SKM-1 (cell line): ENCODE results near the gene KLC1.
A peak's percentile ranks its signal among the peaks of the same experiment; 100 is the strongest.
"Not testable (repeated sequence)": the region's sequence is repeated elsewhere in the genome, so short reads cannot be mapped to it uniquely, and the experiment has no call there.

Source experiments
- DNase-seq: peaks from one replicate; lab custom pipeline; 2025; ENCODE audit not compliant: unreplicated experiment; lab: John Stamatoyannopoulos, UW

The KLC1 gene

DNA sequence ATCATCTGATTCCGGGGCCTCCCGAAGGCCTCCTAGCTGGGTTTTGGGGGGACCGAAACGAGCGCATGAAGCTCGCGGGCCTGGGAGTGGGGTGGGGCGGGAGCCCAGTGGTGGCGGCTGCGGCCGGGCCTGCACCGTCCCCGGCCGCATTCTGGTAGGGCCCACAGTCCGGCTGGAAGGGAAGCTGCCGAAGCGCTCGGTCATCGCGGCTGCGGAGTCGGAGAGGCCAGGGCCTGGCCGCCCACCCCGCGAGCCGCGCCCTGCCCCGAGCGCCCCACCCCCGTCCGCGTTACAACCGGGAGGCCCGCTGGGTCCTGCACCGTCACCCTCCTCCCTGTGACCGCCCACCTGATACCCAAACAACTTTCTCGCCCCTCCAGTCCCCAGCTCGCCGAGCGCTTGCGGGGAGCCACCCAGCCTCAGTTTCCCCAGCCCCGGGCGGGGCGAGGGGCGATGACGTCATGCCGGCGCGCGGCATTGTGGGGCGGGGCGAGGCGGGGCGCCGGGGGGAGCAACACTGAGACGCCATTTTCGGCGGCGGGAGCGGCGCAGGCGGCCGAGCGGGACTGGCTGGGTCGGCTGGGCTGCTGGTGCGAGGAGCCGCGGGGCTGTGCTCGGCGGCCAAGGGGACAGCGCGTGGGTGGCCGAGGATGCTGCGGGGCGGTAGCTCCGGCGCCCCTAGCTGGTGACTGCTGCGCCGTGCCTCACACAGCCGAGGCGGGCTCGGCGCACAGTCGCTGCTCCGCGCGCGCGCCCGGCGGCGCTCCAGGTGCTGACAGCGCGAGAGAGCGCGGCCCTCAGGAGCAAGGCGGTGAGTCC is at the start of gene KLC1:
Gene KLC1, plus strand, starts transcription at position 528 of the 819 bp plus-strand sequence. CDS start 25,354 bp downstream, outside the sequence.
- DNase-seq: no peak

DNA sequence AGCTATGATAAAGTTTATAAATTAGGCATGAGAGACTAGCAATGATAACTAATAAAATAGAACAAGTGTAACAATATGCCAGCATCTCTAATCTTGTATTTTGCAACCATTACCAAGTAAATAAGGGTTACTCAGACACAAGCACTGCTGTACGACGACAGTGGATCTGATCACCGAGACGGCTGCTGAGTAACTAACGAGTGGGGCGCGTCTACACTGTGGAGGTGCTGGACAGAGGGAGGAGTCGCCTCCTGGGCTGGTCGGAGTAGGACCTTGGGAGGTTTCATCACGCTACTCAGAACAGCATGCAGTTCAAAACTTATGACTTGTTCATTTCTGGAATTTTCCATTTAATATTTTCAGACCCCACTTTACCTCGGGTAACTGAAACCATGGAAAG is 47.8 kb upstream of the KLC1 start:
- DNase-seq: no peak

DNA sequence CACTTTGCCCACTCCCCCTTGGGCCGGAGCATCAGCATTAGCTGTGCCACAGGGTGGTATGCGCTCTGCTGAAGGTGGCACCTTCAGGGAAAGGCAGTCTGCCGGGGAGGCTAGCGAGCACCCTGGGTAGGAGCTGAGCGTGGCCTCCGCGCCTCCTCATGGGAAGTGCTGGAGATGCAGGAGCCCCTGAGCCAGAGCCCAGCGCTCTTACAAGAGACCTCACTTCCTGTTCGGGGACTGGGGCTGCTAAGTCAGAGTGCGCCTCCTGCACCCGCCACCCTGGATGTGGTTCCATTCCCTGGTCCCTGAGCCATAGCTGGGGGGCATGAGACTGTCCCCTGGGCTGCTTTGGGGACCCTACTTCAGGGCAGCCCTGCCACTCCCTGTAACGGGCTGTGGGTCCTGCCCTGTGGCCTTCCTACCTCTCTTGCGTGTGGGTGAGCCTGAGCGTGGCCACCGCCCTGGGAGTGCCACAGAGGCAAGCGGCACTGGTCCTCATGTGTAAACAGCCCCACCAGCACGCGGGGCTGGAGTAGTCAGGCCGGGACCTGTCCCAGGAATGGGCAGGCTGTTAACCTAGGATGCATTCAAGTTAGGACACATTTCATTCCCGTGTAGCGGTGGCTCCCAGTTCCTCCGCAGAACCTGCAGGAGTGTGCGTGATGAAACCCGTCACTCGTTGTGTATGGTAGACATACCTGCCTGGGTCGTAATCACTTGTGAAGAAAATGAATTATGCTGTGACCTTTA is 46.9 kb upstream of the KLC1 start:
- no peak for DNase-seq

GRCh38 chr14:103584326-103584915 is 44.6 kb upstream of the KLC1 start:
- DNase-seq: no peak

- DNase-seq: no peak
Measured at GRCh38 chr14:103593577-103593976, 35.4 kb upstream of the KLC1 start.

GRCh38 chr14:103594265-103594664 is 34.7 kb upstream of the KLC1 start:
- DNase-seq: no peak

DNA sequence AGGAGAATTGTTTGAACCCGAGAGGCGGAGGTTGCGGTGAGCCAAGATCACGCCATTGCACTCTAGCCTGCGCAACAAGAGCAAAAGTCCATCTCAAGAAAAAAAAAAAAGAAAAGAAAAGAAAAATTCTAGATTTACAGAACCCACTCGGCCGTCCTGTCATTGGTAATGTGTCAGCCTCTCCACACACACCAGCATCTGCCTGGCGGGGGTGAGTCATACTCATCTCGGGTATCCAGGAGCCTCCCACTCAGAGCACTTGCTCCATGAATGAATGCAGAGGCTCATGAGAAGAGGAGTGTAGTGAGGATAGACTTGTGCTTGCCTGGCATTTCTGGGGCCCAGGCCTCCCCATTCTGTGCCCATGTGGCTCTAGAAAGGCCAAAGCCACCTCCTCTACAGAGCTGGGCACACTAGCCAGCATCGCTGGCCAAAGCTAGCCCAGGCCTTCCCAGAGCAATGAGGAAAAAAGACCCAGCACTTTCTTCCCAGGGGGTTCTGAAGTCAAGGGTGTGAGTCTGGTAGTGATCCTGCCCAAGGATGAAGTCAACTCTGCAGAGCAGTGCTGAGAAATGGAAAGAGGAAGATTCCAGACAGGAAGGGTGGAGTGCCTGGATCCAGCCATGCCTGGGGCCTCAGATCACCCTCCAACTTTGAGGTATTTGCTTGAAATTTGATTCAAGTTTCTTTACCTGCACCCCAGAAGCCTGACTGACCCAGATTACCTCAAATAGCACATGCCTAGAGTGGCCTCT is 31.2 kb upstream of the KLC1 start:
- no peak for DNase-seq

- DNase-seq: no peak
Measured at GRCh38 chr14:103600503-103600902, 28.5 kb upstream of the KLC1 start.

DNA sequence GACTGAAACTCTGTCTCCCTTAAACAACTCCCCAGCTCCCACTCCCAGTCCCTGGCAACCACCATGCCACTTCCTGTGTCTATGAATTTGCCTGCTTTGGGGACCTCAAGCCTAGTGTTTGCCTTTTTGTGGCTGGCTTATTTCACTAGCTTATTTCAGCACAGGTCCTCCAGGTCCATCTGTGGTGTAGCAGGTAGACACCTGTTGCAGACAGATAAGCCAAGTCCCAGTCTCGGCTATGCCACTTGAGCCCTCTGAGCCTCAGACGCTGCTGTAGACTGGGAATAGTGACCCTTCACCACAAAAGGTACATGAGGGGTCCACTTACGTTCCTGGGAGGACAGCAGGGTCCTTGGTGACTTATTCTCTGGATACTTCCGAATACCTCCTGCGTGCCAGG is 24.4 kb upstream of the KLC1 start:
- DNase-seq: no peak

DNA sequence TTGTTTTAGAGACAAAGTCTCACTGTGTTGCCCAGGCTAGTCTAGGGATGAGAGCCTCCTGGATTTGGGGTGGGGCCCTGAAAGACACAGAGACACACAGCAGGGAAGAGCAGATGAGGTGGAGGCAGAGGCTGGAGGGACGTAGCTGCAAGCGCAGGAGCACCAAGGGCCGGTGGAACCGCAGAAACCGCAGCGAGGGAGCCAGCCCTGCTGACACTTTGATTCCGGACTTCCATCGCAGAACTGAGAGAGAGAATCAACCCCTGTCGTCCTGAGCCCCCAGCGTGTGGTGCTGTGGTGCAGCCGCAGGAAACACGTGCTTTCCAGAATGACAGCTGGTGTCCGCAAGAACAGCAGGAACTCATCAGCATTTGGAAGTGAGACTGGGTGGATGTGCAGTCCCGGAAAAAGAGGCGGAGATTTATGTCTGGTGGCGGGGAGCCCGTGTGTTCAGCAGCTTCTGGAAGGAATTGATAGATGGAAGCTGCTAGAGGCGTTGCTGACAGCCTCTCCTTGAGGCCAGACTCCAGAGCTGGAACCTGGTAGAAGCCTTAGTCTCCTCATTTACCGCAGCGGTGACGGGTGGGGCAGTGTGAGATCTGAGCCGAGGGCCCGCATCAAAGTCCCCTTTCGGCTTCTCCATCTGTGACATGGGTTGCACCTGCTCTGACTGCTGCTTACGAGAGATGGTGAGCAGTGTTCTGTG is 21.9 kb upstream of the KLC1 start:
- DNase-seq: peak; percentile 14

- DNase-seq: no peak
Measured at GRCh38 chr14:103607822-103608221, 21.2 kb upstream of the KLC1 start.

DNA sequence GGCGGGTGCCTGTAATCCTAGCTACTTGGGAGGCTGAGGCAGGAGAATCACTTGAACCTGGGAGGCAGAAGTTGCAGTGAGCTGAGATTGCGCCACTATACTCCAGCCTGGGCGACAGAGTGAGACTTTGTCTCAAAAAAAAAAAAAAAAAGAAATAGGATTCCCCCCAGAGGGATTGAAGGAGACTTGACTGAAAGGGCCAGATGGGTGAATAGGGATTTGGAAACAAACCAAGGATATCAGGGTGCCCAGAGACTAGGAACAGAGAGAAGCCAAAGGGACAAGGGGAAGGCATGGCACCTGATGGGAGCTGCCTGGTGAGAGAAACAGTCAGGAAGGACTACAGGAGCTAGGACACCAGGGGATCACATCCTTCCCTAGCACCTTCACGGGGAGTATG is 19.9 kb upstream of the KLC1 start:
- DNase-seq: not testable (repeated sequence)

GRCh38 chr14:103611215-103611614 is 17.8 kb upstream of the KLC1 start:
- no peak for DNase-seq

GRCh38 chr14:103613517-103613916 is 15.5 kb upstream of the KLC1 start:
- no peak for DNase-seq

DNA sequence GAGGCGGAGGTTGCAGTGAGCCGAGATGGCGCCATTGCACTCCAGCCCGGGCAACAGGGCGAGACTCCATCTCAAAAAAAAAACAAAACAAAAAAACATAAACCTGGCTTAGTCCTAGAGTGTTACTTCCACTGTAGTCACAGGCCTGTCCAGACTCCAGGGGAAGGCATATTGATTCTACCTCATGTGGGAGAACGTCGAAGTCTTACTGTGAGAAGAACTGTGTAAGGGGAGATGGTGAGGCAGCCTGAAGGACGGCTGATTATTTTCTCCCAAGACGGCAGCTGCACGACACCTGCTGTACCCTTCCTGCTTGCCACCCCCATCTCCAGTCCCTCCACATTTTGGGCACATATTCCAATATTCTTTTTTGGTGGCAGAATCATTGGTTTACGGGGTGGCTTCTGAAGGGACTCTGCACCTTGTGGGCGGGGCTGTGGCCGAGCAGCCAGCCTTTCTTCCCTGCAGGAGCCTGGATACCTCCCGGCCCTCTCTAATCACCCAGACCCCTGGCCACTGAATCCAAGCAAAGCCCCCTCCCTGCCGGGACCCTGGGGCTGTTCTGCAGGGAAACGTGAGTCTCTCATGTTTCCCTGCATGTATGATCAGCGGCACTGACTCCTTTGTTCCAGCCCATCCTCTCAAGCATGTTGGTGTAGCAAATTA is 12.2 kb upstream of the KLC1 start:
- DNase-seq: no peak

DNA sequence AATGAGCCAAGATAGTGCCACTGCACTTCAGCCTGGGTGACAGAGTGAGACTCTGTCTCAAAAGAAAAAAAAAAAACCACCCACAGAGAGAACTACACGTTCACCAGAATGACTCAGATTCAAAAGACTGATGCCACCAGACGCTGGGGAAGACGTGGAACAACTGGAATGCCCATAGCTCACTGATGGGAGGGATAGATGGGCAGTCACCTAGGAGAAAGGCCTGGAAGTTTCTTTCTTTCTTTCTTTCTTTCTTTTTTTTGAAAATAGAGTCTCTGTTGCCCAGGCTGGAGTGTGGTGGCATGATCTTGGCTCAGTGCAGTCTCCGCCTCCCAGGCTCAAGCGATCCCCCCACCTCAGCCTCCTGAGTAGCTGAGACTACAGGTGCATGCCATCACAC is 10.0 kb upstream of the KLC1 start:
- DNase-seq: no peak

- DNase-seq: no peak
Measured at GRCh38 chr14:103621860-103622259, 7.2 kb upstream of the KLC1 start.

DNA sequence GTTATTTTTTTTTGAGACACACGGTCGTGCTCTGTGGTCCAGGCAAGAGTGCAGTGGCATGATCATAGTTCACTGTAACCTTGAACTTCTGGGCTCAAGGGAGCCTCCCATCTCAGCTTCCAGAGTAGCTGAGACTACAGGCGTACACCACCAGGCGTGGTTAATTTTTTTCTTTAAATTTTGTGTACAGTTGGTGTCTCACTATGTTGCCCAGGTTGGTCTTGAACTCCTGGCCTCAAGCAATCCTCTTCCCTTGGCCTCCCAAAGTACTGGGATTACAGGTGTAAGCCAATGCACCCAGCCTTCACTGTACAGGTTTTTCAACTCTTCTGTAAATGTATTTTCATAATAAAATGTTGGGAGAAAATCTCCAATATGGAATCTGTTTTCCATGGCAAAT is 5.7 kb upstream of the KLC1 start:
- DNase-seq: no peak

DNA sequence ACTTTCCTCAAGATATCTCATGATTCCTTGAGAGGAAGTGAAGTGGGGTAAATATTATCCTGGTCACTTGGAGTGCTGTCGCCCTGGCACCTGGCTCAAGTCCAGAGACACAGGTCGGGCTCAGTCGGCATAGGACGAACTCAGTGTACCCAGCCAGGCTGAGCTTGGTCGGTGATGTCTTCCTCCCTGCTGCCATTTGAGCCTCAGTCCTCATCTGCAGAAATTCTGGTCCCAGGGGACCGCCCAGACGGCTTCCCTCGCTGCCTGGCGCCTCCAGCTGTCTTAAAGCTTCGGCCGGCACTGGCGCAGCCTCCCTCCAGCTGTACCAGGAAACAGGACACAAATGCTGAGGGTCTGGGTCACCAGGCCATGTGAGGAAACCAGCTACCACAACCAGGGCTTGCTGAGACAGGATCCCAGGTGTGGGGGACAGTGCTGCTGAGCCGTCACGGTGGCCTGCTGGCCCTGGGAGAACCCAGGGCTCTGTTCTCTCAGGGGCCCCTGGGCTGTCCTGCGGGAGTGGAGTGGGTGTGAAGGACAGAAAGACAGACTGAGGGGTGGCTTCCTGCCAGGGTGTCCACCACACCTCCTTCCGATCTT is 5.0 kb upstream of the KLC1 start:
- no peak for DNase-seq

DNA sequence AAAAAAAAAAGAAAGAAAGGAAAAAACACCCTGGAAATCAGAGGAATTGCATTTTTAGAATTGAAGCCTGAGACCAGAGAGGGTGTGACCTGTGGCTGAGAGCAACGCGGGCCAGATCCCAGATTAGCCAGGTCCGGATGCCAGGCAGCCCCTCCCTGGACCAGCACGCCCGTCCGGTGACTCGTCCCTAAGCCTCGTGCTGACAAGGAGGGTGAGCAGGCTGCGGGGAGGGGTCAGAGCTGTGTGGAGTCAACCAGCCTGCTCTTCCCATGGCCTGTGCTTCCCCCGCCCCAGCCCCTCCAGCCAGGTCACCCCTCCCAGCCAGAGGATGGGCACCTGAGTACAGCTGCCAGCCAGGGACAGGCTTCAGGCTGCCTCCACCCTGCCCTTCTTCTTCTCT is 4.2 kb upstream of the KLC1 start:
- DNase-seq: no peak
